ENCODE data around the gene WNK2. TPM values are rescaled to one million over a fixed set of nuclear protein-coding genes. Genes with fewer than 3 reads are reported as not detected.

WNK2 gene
- total RNA-seq, 1 experiment from 2014 or later = 69.4 TPM

- H3K56ac ChIP-seq (ENCODE audit: insufficient read length, low read depth, low read length) = no peak overlapping the region
- H3K27ac ChIP-seq (ENCODE audit: insufficient read length, low read depth, low read length) = no peak overlapping the region
- H4K8ac ChIP-seq (replicated peaks; ENCODE audit: insufficient read length, low read depth, low read length) = no peak overlapping the region
- H3K14ac ChIP-seq (ENCODE audit: insufficient read depth, low read length) = no peak overlapping the region
- H3K18ac ChIP-seq (ENCODE audit: insufficient read length, low read depth, low read length) = no peak overlapping the region
- no peak overlapping the region for H3K4ac ChIP-seq (ENCODE audit: low read depth, low read length)
- no CpG with 5 or more reads among the region's 1 CpG for WGBS (ENCODE audit: extremely low coverage, insufficient read length, low lambda C conversion rate)
- H3K4me2 ChIP-seq (ENCODE audit: insufficient read depth, insufficient read length, low read length) = no peak overlapping the region
- Mint-ChIP-seq H3K27me3 (ENCODE audit: low read depth) (peaks cover 38% of the 10 kb centered on the region), H3K4me3 (no peak overlapping the region), H3K9me3 (peaks cover 6 to 8% of the 10 kb centered on the region in 2 experiments; a peak in 3 of 5 replicates), H3K4me1 (peaks cover 0 to 15% of the 10 kb centered on the region in 2 experiments; a peak in 2 of 4 replicates), H3K36me3 (ENCODE audit: insufficient read depth in 1 of 3, low read depth in 3 of 3) (peaks cover 3 to 14% (median 13%) of the 10 kb centered on the region in 3 experiments; a peak in 6 of 7 replicates), H3K27ac (no peak overlapping the region)
- no peaks in the 10 kb centered on the region for H3K9me3 ChIP-seq (ENCODE audit: control insufficient read depth, low read depth, low read length)
- no peaks in the 10 kb centered on the region for H3K23me2 ChIP-seq (ENCODE audit: insufficient read length, low read depth, low read length, poor library complexity, severe bottlenecking)
- H3K9ac ChIP-seq (ENCODE audit: extremely low read depth, insufficient read length, low read length) = no peak overlapping the region
- H3K27me3 ChIP-seq (ENCODE audit: insufficient read depth, low read length) = peaks cover 2% of the 10 kb centered on the region; the same call in 1 of the 2 replicates
- H2AK5ac ChIP-seq (ENCODE audit: insufficient read length, low read length) = no peak overlapping the region
- no peak overlapping the region for H2BK15ac ChIP-seq (ENCODE audit: low read depth, low read length)
- H3K23ac ChIP-seq (ENCODE audit: insufficient read length, low read depth, low read length) = no peak overlapping the region
- no peak overlapping the region for H4K5ac ChIP-seq (ENCODE audit: insufficient read length, low read depth, low read length)
- no peaks in the 10 kb centered on the region for H4K20me1 ChIP-seq (ENCODE audit: control insufficient read depth, insufficient read depth, insufficient read length)
- H3K4me1 ChIP-seq (ENCODE audit: insufficient read depth, low read length) = no peaks in the 10 kb centered on the region
- no peaks in the 10 kb centered on the region for H3K79me2 ChIP-seq (ENCODE audit: insufficient read depth, low read length)
- H3T11ph ChIP-seq (ENCODE audit: low read length) = no peak overlapping the region
- H2BK20ac ChIP-seq (ENCODE audit: low read depth, low read length, poor library complexity, severe bottlenecking) = no peak overlapping the region
- H2BK12ac ChIP-seq (ENCODE audit: insufficient read length, low read depth, low read length) = no peak overlapping the region
- H3K79me1 ChIP-seq (ENCODE audit: insufficient read depth, low read depth, low read length, poor library complexity, severe bottlenecking) = no peaks in the 10 kb centered on the region
- DNase-seq = no peak
- no peak overlapping the region for H2BK5ac ChIP-seq (ENCODE audit: insufficient read length, low read length)
- H2BK120ac ChIP-seq (ENCODE audit: low read depth, low read length, poor library complexity, severe bottlenecking) = no peak overlapping the region
- H4K91ac ChIP-seq (ENCODE audit: insufficient read length, low read depth, low read length) = no peak overlapping the region
- no peak for TF ChIP-seq CTCF (conservative IDR thresholded peaks at IDR 0.05)
- H2AFZ ChIP-seq (ENCODE audit: low read length) = no peak overlapping the region
Measured at GRCh38 chr9:93368437-93368836, 184.5 kb downstream of the WNK2 start.

Data from H9 (cell line).